ENCODE data around the gene OR5AP2. TPM values are rescaled to one million over a fixed set of nuclear protein-coding genes. Genes with fewer than 3 reads are reported as not detected.

OR5AP2 gene
- polyA plus RNA-seq, 1 experiment: not detected

- H3K4me3 ChIP-seq (ENCODE audit: low read depth, low read length): no peak overlapping the region
- TF ChIP-seq, protein P1, sequence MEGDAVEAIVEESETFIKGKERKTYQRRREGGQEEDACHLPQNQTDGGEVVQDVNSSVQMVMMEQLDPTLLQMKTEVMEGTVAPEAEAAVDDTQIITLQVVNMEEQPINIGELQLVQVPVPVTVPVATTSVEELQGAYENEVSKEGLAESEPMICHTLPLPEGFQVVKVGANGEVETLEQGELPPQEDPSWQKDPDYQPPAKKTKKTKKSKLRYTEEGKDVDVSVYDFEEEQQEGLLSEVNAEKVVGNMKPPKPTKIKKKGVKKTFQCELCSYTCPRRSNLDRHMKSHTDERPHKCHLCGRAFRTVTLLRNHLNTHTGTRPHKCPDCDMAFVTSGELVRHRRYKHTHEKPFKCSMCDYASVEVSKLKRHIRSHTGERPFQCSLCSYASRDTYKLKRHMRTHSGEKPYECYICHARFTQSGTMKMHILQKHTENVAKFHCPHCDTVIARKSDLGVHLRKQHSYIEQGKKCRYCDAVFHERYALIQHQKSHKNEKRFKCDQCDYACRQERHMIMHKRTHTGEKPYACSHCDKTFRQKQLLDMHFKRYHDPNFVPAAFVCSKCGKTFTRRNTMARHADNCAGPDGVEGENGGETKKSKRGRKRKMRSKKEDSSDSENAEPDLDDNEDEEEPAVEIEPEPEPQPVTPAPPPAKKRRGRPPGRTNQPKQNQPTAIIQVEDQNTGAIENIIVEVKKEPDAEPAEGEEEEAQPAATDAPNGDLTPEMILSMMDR (IDR thresholded peaks at IDR 0.05; ENCODE audit: insufficient read depth, low read depth, low read length): no peak
- no peaks in the 10 kb centered on the region for H3K36me3 ChIP-seq (ENCODE audit: control insufficient read depth, insufficient read depth, low read length)
- CTCF ChIA-PET: no interaction called here
- no peak for DNase-seq (ENCODE audit: low read depth)
- POLR2A ChIA-PET: no interaction called here
- H3K27me3 ChIP-seq (ENCODE audit: control insufficient read depth, insufficient read depth, low read length): no peaks in the 10 kb centered on the region
These were observed 4.7 kb downstream of the OR5AP2 start for GRCh38 chr11:56637500-56637899.

DNA sequence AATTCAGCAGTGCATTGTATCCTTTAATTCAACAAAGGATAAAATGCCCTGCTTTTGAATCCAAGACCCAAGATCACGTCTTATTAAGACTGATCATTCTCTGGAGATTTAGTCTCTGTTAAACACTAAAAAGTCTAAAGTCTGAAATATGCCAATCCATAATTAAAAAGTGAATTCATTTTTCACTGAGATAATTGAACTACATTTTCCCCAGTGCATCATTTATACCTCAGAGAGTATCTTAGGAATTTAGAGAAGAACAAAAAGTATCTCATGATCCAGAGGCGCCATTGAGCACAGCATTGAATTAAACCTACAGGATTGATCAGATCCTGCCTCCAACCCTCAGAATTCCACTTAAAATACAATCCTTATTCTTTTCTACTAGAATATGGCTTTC, 5.4 kb downstream of the OR5AP2 start:
- TF ChIP-seq, protein P1 (IDR thresholded peaks at IDR 0.05; ENCODE audit: insufficient read depth, low read depth, low read length): no peak
- Histone ChIP-seq H3K4me3 (ENCODE audit: low read depth, low read length) (no peak overlapping the region), H3K36me3 (ENCODE audit: control insufficient read depth, insufficient read depth, low read length) (no peaks in the 10 kb centered on the region), H3K27me3 (ENCODE audit: control insufficient read depth, insufficient read depth, low read length) (no peaks in the 10 kb centered on the region)
- CTCF ChIA-PET: no interaction called here
- POLR2A ChIA-PET: no interaction called here
- no peak for DNase-seq (ENCODE audit: low read depth)

DNA sequence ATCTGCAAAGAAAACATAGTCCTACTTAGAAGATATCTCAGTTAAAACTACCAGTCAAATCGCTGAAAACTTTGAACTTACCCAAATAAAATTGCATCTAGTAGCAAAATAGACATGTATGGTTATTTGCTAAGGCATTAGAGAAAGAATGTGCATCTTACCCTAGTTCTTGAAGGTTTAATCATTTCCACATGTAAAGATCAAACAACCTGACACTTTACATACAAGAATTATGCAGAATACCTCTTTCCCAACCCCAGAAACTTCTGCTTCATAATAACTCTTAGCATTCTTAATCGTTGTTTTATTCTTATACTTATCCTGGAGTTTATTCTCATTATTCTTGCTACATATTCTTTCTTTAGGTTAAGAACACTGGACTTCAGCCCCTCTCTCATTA, 9.9 kb downstream of the OR5AP2 start:
- CTCF ChIA-PET: no interaction called here
- no peaks in the 10 kb centered on the region for H3K27me3 ChIP-seq (ENCODE audit: control insufficient read depth, insufficient read depth, low read length)
- TF ChIP-seq, protein P1 (IDR thresholded peaks at IDR 0.05; ENCODE audit: insufficient read depth, low read depth, low read length): no peak
- no peaks in the 10 kb centered on the region for H3K36me3 ChIP-seq (ENCODE audit: control insufficient read depth, insufficient read depth, low read length)
- no peak overlapping the region for H3K4me3 ChIP-seq (ENCODE audit: low read depth, low read length)
- POLR2A ChIA-PET: no interaction called here
- no peak for DNase-seq (ENCODE audit: low read depth)

DNA sequence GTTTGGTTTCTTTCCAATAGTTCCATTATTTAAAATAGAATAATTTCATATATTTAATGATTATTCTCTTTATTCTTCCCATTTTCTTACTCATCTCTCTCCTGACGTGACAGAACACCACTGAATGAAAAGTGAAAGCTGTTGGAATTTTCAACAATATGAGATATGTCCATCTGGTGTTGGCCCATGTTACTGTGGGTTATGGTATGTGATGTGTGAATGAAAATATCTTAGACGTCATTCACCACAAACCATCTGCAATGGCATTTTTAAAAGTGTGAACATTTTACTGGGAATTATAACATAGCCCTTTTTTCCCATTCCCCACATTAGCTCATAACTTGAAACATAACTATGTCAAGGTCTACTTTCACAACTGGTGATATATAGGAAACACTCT, 16.3 kb downstream of the OR5AP2 start:
- no peak for DNase-seq (ENCODE audit: low read depth)
- POLR2A ChIA-PET: no interaction called here
- CTCF ChIA-PET: no interaction called here

GRCh38 chr11:56624661-56625110, 17.6 kb downstream of the OR5AP2 start:
- Histone ChIP-seq H3K27me3 (ENCODE audit: control insufficient read depth, insufficient read depth, low read length) (no peaks in the 10 kb centered on the region), H3K36me3 (ENCODE audit: control insufficient read depth, insufficient read depth, low read length) (no peaks in the 10 kb centered on the region), H3K4me3 (ENCODE audit: low read depth, low read length) (no peak overlapping the region)
- CTCF ChIA-PET: no interaction called here
- POLR2A ChIA-PET: no interaction called here
- TF ChIP-seq, protein P1 (IDR thresholded peaks at IDR 0.05; ENCODE audit: insufficient read depth, low read depth, low read length): no peak; the same call in 1 of the 2 replicates
- DNase-seq (ENCODE audit: low read depth): no peak

More for the DNA sequence above, 16.3 kb downstream of the OR5AP2 start:
- H3K27me3 ChIP-seq (ENCODE audit: control insufficient read depth, insufficient read depth, low read length): no peaks in the 10 kb centered on the region
- TF ChIP-seq, protein P1 (IDR thresholded peaks at IDR 0.05; ENCODE audit: insufficient read depth, low read depth, low read length): no peak
- no peak overlapping the region for H3K4me3 ChIP-seq (ENCODE audit: low read depth, low read length)
- H3K36me3 ChIP-seq (ENCODE audit: control insufficient read depth, insufficient read depth, low read length): no peaks in the 10 kb centered on the region

Measured in BJ (cell line).